Measurements from ENCODE around the gene S100A8. TPM values are rescaled to one million over a fixed set of nuclear protein-coding genes. Genes with fewer than 3 reads are reported as not detected.
A peak's percentile ranks its signal among the peaks of the same experiment; 100 is the strongest.

Gene S100A8
- total RNA-seq, 3 donors from 2014 or later (not counting 1 experiment from before 2014, with no cell fraction given) = 1.8 to 220 (median 75.8) TPM

GRCh38 chr1:153357076-153357852, 33.6 kb downstream of the S100A8 start:
- peak in 1 of 3 donors; percentile 35 for ATAC-seq
- Mint-ChIP-seq H3K4me1 (peaks cover 0 to 8% of the 10 kb centered on the region in 2 donors), H3K27me3 (ENCODE audit: low read depth in 2 of 2) (peaks cover 5 to 18% of the 10 kb centered on the region in 2 donors), H3K36me3 (no peaks in the 10 kb centered on the region), H3K4me3 (no peak overlapping the region), H3K9me3 (no peaks in the 10 kb centered on the region), H3K27ac (no peak overlapping the region)
- no peak for TF ChIP-seq CTCF (IDR thresholded peaks at IDR 0.05)
- WGBS (ENCODE audit: insufficient coverage) = 35% methylated on average over 10 of the region's 10 CpGs
- peak in 1 of 2 donors; percentile 14 for DNase-seq
- Histone ChIP-seq H3K9me3 (ENCODE audit: control insufficient read depth, insufficient read depth, low read length) (no peaks in the 10 kb centered on the region), H3K4me3 (ENCODE audit: low read length) (no peak overlapping the region), H3K36me3 (ENCODE audit: control insufficient read depth, insufficient read depth, low read length) (no peaks in the 10 kb centered on the region), H3K27ac (ENCODE audit: low read length) (no peak overlapping the region), H3K4me1 (ENCODE audit: control insufficient read depth, insufficient read depth, low read length) (peaks cover 7% of the 10 kb centered on the region), H3K27me3 (ENCODE audit: control insufficient read depth, insufficient read depth, low read length) (no peaks in the 10 kb centered on the region)
- intact Hi-C loops (cut with micrococcal nuclease) = no loop called here

GRCh38 chr1:153356392-153357075, 34.3 kb downstream of the S100A8 start:
- WGBS (ENCODE audit: insufficient coverage) = 90% methylated on average over 8 of the region's 8 CpGs
- ATAC-seq = no peak
- Histone ChIP-seq H3K36me3 (ENCODE audit: control insufficient read depth, insufficient read depth, low read length) (no peaks in the 10 kb centered on the region), H3K4me1 (ENCODE audit: control insufficient read depth, insufficient read depth, low read length) (peaks cover 7% of the 10 kb centered on the region), H3K27ac (ENCODE audit: low read length) (no peak overlapping the region), H3K27me3 (ENCODE audit: control insufficient read depth, insufficient read depth, low read length) (no peaks in the 10 kb centered on the region), H3K4me3 (ENCODE audit: low read length) (no peak overlapping the region), H3K9me3 (ENCODE audit: control insufficient read depth, insufficient read depth, low read length) (no peaks in the 10 kb centered on the region)
- Mint-ChIP-seq H3K4me1 (peaks cover 0 to 8% of the 10 kb centered on the region in 2 donors), H3K9me3 (no peaks in the 10 kb centered on the region), H3K27me3 (ENCODE audit: low read depth in 2 of 2) (peaks cover 5 to 18% of the 10 kb centered on the region in 2 donors), H3K27ac (no peak overlapping the region), H3K36me3 (no peaks in the 10 kb centered on the region), H3K4me3 (no peak overlapping the region)
- intact Hi-C loops (cut with micrococcal nuclease) = no loop called here
- TF ChIP-seq CTCF (IDR thresholded peaks at IDR 0.05) = no peak
- no peak for DNase-seq

GRCh38 chr1:153355445-153356071, 35.3 kb downstream of the S100A8 start:
- H3K27ac ChIP-seq (ENCODE audit: low read length) = no peak overlapping the region
- Mint-ChIP-seq H3K4me3 (no peak overlapping the region), H3K4me1 (peaks cover 0 to 8% of the 10 kb centered on the region in 2 donors), H3K9me3 (no peaks in the 10 kb centered on the region), H3K27ac (no peak overlapping the region), H3K27me3 (ENCODE audit: low read depth in 2 of 2) (peaks cover 5 to 18% of the 10 kb centered on the region in 2 donors), H3K36me3 (no peaks in the 10 kb centered on the region)
- no peak overlapping the region for H3K4me3 ChIP-seq (ENCODE audit: low read length)
- peaks cover 7% of the 10 kb centered on the region for H3K4me1 ChIP-seq (ENCODE audit: control insufficient read depth, insufficient read depth, low read length)
- 50% methylated on average over 9 of the region's 10 CpGs for WGBS (ENCODE audit: insufficient coverage)
- H3K36me3 ChIP-seq (ENCODE audit: control insufficient read depth, insufficient read depth, low read length) = no peaks in the 10 kb centered on the region
- H3K27me3 ChIP-seq (ENCODE audit: control insufficient read depth, insufficient read depth, low read length) = peaks cover 2% of the 10 kb centered on the region
- TF ChIP-seq CTCF (IDR thresholded peaks at IDR 0.05) = no peak
- intact Hi-C loops (cut with micrococcal nuclease) = no loop called here
- ATAC-seq (peak in 2 of 3 donors; percentile 62 to 69), DNase-seq (peak in 1 of 2 donors; percentile 54)
- no peaks in the 10 kb centered on the region for H3K9me3 ChIP-seq (ENCODE audit: control insufficient read depth, insufficient read depth, low read length)
